Activated CD4-positive, alpha-beta T cell treated with anti-CD3 and anti-CD28 coated beads for 36 hours (primary cell): ENCODE results near the gene HOXD3. TPM values are rescaled to one million over a fixed set of nuclear protein-coding genes. Genes with fewer than 3 reads are reported as not detected.

Experiments
- ATAC-seq: fragments of 200-7000 bp; cut with Tn5 transposase; one replicate; pipeline ENCODE4 v1.10.0; 2021; ENCODE audit warnings: mild to moderate bottlenecking, moderate library complexity
- CTCF ChIA-PET: fragments of 350-600 bp; sonication (Branson Sonifier 250); formaldehyde crosslinking; loops from one replicate; lab custom pipeline; 2021; ENCODE audit warnings: antibody characterized with exemption; lab: Charles Lee
- POLR2A ChIA-PET: fragments of 350-600 bp; sonication (Branson Sonifier 250); formaldehyde crosslinking; loops from one replicate; lab custom pipeline; 2021; ENCODE audit warnings: antibody characterized with exemption, inconsistent platforms; lab: Charles Lee
- DNase-seq: peaks from one replicate; pipeline ENCODE4 v3.0.0-alpha.2; 2020
- H3K27ac Mint-ChIP-seq: one replicate; pipeline ENCODE4 v1.8.0; 2021; ENCODE audit warnings: mixed read lengths
- H3K27me3 Mint-ChIP-seq: one replicate; pipeline ENCODE4 v1.8.0; 2021; ENCODE audit warnings: mixed read lengths
- H3K36me3 Mint-ChIP-seq: one replicate; pipeline ENCODE4 v1.8.0; 2021; ENCODE audit warnings: low read depth, mixed read lengths
- H3K4me1 Mint-ChIP-seq: one replicate; pipeline ENCODE4 v1.8.0; 2021; ENCODE audit warnings: mixed read lengths
- H3K4me3 Mint-ChIP-seq: one replicate; pipeline ENCODE4 v1.8.0; 2021; ENCODE audit warnings: mild to moderate bottlenecking, moderate library complexity, mixed read lengths
- H3K9me3 Mint-ChIP-seq: one replicate; pipeline ENCODE4 v1.8.0; 2021; ENCODE audit warnings: low read depth, mixed read lengths
- intact Hi-C, 2 experiments: fragments of 100-400 bp; cut with DNase I in 1 of 2; cut with micrococcal nuclease in 1 of 2; formaldehyde crosslinking; loops; one replicate each; pipeline versions ENCODE4 v1.14.2 to v1.15.1; 2022 to 2024; cut with DNase I, micrococcal nuclease
- total RNA-seq, 2 experiments: library from RNA; stranded (reverse); gene quantifications; one replicate each; pipeline ENCODE4 v1.2.3, GENCODE V29; 2021

The HOXD3 gene
- total RNA-seq, 2 experiments from 2014 or later: not detected

DNA sequence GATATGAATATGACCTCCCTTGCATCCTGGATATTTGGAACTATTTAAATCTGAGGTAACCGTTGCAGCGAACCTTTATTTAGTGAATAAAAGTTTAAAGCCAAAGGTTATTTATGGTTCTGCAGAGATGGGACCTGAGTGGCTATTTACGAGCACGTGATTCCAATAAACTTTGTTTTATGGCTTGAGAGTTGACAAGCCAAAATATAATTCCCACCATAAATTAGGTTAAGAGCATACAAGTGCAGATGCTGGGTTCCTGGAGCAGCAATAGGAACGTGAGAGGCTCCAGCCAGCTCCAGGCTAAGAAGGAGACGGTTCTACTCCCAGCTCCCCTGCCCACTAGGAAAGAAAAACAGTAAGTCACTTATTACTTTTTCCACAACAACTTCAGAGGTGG, 11.0 kb upstream of the HOXD3 start:
- H3K4me1 Mint-ChIP-seq: peaks cover 6% of the 10 kb centered on the region
- H3K27ac Mint-ChIP-seq: no peak overlapping the region
- no peaks in the 10 kb centered on the region for H3K36me3 Mint-ChIP-seq
- no peak for ATAC-seq
- ChIA-PET CTCF (interaction anchor here (0.5 to 2.6 kb wide), 3 partner anchors 11 to 19 kb away, joined by 3 to 9 read pairs (median 8); no protein-coding TSS in a partner anchor), POLR2A (no interaction called here)
- no peak overlapping the region for H3K4me3 Mint-ChIP-seq
- H3K27me3 Mint-ChIP-seq: peaks cover 87% of the 10 kb centered on the region
- DNase-seq: no peak
- H3K9me3 Mint-ChIP-seq: no peaks in the 10 kb centered on the region
- intact Hi-C loops: no loop called here

DNA sequence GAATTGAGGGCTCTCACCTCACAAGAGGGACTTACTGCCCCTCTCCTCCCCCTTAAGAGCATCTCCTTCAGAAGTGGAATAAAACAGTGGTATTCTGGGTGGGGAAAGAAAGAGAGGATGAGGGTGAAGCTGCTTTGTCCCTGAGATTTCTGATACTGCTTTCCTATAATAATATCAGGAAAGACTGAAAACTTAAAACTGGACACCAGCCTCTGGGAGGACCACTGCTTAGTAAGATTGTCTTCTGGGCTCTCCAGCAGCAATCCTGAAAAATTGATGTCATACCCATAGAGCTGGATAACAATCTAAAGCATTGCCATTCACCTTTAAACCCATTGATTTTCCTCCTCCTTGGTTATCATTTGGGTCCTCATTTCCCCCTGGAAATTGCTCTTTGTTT, 10.5 kb upstream of the HOXD3 start:
- no peak overlapping the region for H3K27ac Mint-ChIP-seq
- H3K9me3 Mint-ChIP-seq: no peaks in the 10 kb centered on the region
- no peak overlapping the region for H3K4me3 Mint-ChIP-seq
- no peaks in the 10 kb centered on the region for H3K36me3 Mint-ChIP-seq
- CTCF ChIA-PET: interaction anchor here (0.6 to 2.6 kb wide), 2 partner anchors 20 to 1143 kb away, joined by 3 to 9 read pairs; no protein-coding TSS in a partner anchor
- intact Hi-C loops: no loop called here
- no peak for ATAC-seq
- DNase-seq: no peak
- peaks cover 86% of the 10 kb centered on the region for H3K27me3 Mint-ChIP-seq
- POLR2A ChIA-PET: no interaction called here
- peaks cover 6% of the 10 kb centered on the region for H3K4me1 Mint-ChIP-seq

DNA sequence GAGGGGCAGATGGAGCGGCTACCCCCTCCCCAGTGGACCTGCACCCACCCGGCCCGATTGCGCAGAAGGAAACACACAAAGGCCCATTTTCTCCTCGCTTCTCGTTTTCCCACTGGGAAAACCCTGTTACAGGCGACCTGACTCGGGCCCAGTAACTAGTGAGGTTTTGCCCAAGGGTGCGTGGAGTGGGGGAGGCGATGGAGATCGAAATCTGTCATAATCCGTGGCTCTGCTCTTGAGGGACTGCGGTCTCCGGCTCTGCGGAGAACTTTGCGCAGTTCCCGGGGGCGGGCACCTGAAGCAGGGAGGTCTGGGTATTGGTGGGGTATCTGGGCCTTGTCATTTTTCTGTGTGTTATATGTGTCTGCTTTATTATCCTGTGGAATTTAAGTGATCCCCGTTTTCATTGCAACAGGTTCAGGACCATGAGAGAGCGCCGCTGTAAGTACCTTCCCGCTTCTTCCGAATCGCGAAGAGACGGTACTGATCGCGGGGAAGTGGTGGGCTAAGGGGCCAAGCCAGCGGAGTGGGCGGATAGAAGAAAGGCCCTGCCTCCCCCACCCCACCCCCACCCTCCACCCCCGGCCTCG, 9.8 kb upstream of the HOXD3 start:
- CTCF ChIA-PET: interaction anchor here (0.6 to 2.6 kb wide), 3 partner anchors 21 to 1142 kb away, joined by 3 to 9 read pairs (median 3); no protein-coding TSS in a partner anchor
- no peak for DNase-seq
- Mint-ChIP-seq H3K4me1 (peaks cover 6% of the 10 kb centered on the region), H3K27ac (no peak overlapping the region), H3K9me3 (no peaks in the 10 kb centered on the region), H3K4me3 (no peak overlapping the region), H3K27me3 (peaks cover 81% of the 10 kb centered on the region), H3K36me3 (no peaks in the 10 kb centered on the region)
- intact Hi-C loops: no loop called here
- POLR2A ChIA-PET: no interaction called here
- ATAC-seq: no peak

DNA sequence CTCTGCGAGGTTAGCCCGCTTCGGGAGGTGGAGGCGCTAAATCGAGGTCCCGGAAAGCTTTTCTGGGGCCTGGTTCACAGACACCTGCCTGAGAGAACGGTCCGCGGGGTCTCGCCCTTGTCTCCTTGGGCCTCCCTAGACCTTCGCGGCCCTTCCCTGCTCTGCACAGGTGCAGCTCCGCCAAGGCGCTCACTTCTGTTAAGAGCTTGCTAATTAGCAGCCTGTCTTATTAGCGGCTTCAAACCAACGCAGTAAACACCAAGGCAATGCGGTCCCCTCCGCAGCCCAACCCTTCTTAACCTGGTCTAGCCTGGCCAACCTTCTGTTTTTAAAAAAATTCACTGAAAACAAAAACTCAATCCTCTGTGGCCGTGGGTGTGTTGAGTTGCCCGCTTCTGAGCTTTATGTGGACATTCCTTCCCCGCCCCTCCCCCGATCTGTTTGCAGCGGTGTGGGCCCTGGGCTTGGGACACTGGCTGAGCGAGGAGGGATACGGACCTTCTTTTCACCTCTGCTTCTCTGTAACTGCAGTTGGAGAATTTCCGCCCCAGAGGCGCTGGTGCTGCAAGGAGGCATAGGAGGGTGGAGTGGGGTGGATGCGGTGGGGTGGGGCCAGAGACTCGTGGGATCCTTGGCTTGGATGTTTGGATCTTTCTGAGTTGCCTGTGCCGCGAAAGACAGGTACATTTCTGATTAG, 9.2 kb upstream of the HOXD3 start:
- ChIA-PET POLR2A (no interaction called here), CTCF (interaction anchor here (0.6 to 2.6 kb wide), 2 partner anchors 21 to 42 kb away, joined by 3 to 9 read pairs; no protein-coding TSS in a partner anchor)
- H3K4me3 Mint-ChIP-seq: no peak overlapping the region
- H3K36me3 Mint-ChIP-seq: no peaks in the 10 kb centered on the region
- intact Hi-C loops: no loop called here
- H3K27me3 Mint-ChIP-seq: peaks cover 83% of the 10 kb centered on the region
- ATAC-seq: no peak
- H3K9me3 Mint-ChIP-seq: no peaks in the 10 kb centered on the region
- H3K4me1 Mint-ChIP-seq: peaks cover 6% of the 10 kb centered on the region
- no peak for DNase-seq
- H3K27ac Mint-ChIP-seq: no peak overlapping the region

DNA sequence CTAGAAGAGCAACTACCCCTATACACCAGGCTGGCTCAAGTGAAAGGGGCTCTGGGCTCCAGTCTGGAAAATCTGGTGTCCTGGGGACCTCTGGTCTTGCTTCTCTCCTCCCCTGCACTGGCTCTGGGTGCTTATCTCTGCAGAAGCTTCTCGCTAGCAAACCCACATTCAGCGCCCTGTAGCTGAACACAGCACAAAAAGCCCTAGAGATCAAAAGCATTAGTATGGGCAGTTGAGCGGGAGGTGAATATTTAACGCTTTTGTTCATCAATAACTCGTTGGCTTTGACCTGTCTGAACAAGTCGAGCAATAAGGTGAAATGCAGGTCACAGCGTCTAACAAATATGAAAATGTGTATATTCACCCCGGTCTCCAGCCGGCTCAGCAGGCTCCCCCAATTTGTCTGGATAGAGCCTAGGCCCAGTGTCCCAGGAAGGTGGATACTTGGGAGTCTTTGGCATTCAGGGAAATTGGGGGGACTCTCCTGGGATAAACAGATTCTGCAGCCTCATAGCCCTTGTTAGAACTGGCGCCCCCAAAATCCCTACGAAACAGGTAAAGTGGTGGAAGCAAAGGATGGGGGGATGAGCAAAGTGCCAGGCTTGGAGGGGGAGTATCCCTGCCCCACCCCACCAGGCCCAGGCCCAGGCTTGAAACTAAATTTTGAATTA, 8.2 kb upstream of the HOXD3 start:
- POLR2A ChIA-PET: no interaction called here
- no peak overlapping the region for H3K27ac Mint-ChIP-seq
- intact Hi-C loops: no loop called here

DNA sequence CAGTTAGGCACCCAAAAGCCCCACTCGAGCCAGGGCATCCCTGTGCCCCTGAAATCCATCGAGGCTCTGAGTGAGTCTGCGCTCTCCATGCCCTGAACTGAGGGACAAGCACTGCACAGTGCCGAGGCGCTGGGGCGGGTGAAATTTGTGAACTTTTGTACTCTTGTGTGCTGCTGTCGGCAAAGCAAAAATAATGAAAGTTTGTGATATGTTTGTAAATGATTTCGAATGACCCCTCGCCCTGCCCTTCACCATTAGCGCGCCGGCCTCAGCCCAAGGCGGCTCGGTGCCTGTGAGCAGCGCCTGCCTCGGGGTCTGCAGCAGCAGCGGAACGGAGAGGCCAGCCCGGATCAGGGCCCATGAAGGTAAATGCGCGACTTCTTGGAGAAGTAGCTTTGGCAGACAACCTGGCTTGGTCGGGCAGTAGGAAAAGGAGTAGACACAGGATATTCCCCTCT, 7.6 kb upstream of the HOXD3 start:
- no peak for DNase-seq
- Mint-ChIP-seq H3K27ac (no peak overlapping the region), H3K36me3 (no peaks in the 10 kb centered on the region), H3K4me1 (peaks cover 6% of the 10 kb centered on the region), H3K9me3 (no peaks in the 10 kb centered on the region), H3K4me3 (no peak overlapping the region), H3K27me3 (peaks cover 81% of the 10 kb centered on the region)
- CTCF ChIA-PET: no interaction called here
- ATAC-seq: no peak
- POLR2A ChIA-PET: no interaction called here
- intact Hi-C loops: no loop called here

More for the DNA sequence above, 8.2 kb upstream of the HOXD3 start:
- Mint-ChIP-seq H3K4me3 (no peak overlapping the region), H3K9me3 (no peaks in the 10 kb centered on the region), H3K27me3 (peaks cover 81% of the 10 kb centered on the region), H3K36me3 (no peaks in the 10 kb centered on the region), H3K4me1 (peaks cover 6% of the 10 kb centered on the region)
- ATAC-seq (no peak), DNase-seq (no peak)
- CTCF ChIA-PET: interaction anchor here (2.6 kb wide), 1 partner anchor 22 kb away, joined by 9 read pairs; no protein-coding TSS in a partner anchor

DNA sequence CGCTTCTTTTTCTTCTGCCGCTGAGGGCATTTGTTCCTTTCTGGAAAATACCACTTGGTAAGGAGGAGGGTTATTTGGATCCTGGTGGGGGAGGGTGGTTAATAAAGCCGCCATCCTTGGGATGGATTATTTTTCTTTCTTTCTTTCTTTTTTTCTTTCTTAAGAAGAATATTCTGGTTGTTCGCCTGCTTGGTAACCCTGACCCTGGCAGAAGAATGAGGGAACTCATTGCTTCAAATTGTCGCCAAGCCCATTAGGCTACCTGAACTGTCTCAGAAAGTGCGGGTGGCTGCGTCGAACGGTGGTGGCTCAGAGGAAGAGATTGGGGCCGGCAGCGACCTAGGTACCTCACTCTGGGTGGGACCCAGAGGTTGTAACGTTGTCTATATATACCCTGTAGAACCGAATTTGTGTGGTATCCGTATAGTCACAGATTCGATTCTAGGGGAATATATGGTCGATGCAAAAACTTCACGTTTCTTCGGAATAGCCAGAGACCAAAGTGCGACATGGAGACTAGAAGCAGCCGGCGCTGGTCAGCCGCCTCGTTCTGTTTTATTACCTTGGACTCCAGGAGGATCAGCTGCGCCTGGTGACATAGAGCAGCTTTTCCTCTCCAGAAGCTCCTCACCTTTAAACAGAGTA, 7.0 kb upstream of the HOXD3 start:
- H3K4me1 Mint-ChIP-seq: peaks cover 6% of the 10 kb centered on the region
- intact Hi-C loops: no loop called here
- H3K36me3 Mint-ChIP-seq: no peaks in the 10 kb centered on the region
- H3K9me3 Mint-ChIP-seq: no peaks in the 10 kb centered on the region
- ChIA-PET POLR2A (no interaction called here), CTCF (interaction anchor here (0.8 to 1.7 kb wide), 2 partner anchors 28 to 305 kb away, joined by 3 to 8 read pairs; no protein-coding TSS in a partner anchor)
- no peak for DNase-seq
- peaks cover 79% of the 10 kb centered on the region for H3K27me3 Mint-ChIP-seq
- no peak for ATAC-seq
- no peak overlapping the region for H3K4me3 Mint-ChIP-seq
- H3K27ac Mint-ChIP-seq: no peak overlapping the region

DNA sequence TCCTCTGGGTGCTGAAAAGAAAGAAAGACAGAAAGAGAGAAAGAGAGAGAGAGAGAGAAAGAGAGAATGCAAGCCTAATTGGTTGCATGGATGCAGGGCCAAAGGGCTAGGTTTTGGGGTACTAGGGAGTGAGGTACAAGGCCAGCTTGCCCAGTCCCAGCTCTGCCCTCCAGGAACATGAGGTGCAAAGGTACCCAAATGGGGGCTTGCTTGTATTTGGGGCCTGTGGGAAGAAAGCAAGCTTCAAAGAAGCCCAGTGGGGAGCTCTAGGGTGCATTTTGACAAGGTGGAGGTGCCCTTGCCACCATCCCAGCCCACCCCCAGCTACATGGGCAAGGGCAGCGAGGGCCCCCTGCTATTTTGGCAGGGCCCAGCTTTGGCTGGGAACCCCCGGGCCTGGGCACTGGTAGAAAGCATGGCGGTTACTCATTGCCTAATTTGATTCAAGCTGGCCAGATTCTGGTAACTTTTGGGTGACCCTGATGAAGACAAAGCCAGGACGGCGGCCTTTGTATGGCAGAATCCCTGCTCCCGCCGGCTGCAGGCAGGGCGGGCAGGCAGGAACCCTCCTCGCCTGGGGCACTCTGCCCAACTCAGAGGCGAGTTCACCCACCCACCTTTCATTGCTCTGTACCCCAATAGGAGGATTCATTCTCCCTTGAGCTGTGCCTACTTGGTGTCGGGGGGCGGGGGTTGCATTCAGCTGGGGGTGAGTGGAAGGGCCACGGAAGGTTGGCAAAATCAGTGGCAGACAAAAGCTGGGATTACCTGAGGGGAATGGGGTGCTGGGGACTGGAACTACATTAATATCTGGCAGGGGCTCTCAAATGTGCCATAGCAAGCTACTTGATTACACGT, 6.3 kb upstream of the HOXD3 start:
- no peaks in the 10 kb centered on the region for H3K9me3 Mint-ChIP-seq
- no peak overlapping the region for H3K4me3 Mint-ChIP-seq
- no peaks in the 10 kb centered on the region for H3K36me3 Mint-ChIP-seq
- ChIA-PET CTCF (interaction anchor here (0.7 to 1.7 kb wide), 6 partner anchors 8 to 305 kb away, joined by 3 to 8 read pairs (median 4); no protein-coding TSS in a partner anchor), POLR2A (no interaction called here)
- intact Hi-C loops: no loop called here
- peaks cover 6% of the 10 kb centered on the region for H3K4me1 Mint-ChIP-seq
- H3K27ac Mint-ChIP-seq: no peak overlapping the region
- H3K27me3 Mint-ChIP-seq: peaks cover 80% of the 10 kb centered on the region
- ATAC-seq (no peak), DNase-seq (no peak)

DNA sequence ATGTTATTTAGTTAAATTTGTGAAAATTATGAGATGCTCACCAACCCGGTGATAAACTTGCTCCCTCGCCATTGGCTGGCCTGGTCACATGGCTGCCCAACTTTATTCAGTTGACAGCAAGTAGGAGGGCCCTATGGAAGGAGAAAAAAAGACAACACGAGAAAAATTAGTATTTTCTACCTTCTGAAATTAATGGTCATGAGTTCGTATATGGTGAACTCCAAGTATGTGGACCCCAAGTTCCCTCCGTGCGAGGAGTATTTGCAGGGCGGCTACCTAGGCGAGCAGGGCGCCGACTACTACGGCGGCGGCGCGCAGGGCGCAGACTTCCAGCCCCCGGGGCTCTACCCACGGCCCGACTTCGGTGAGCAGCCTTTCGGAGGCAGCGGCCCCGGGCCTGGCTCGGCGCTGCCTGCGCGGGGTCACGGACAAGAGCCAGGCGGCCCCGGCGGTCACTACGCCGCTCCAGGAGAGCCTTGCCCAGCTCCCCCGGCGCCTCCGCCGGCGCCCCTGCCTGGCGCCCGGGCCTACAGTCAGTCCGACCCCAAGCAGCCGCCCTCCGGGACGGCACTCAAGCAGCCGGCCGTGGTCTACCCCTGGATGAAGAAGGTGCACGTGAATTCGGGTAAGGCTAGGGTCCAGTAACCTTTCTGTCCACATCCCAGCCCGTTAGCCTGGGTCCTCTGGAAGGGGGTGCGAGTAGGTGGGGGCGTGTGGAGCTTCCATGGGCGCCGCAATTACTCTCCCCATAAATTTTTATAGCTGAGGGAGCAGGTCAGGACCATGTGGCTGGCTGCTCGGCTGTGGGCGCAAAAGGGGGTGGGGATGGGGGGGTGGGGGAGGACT, 5.4 kb upstream of the HOXD3 start, which contains the start of gene HOXD4:
HOXD4 (plus strand) TSS at position 109 of the 846 bp plus-strand sequence; CDS start at position 193, 84 bp downstream.
- intact Hi-C loops: no loop called here
- ChIA-PET POLR2A (no interaction called here), CTCF (interaction anchor here (0.6 to 1.7 kb wide), 7 partner anchors 9 to 1051 kb away, joined by 3 to 8 read pairs (median 3); no protein-coding TSS in a partner anchor)
- DNase-seq (no peak), ATAC-seq (no peak)
- Mint-ChIP-seq H3K9me3 (no peaks in the 10 kb centered on the region), H3K27ac (no peak within 1 kb of the TSS), H3K27me3 (peaks cover 78% of the 10 kb centered on the region), H3K4me3 (no peak within 1 kb of the TSS), H3K4me1 (peaks cover 6% of the 10 kb centered on the region), H3K36me3 (no peaks in the 10 kb centered on the region)
